Nephron (organoid): ENCODE measurements around the gene GRID2IP.
"Not testable (repeated sequence)": the region's sequence is repeated elsewhere in the genome, so short reads cannot be mapped to it uniquely, and the experiment has no call there.

Experiments used
- H3K27ac Mint-ChIP-seq, 3 experiments: 2 replicates each; pipeline ENCODE4 v1.8.0; 2020; ENCODE audit warnings: mixed read lengths in 3 of 3, mild to moderate bottlenecking in 2 of 3, moderate library complexity in 1 of 3
- H3K27me3 Mint-ChIP-seq: 2 replicates; pipeline ENCODE4 v1.8.0; 2021; ENCODE audit warnings: low read depth, mild to moderate bottlenecking, moderate library complexity, mixed read lengths
- H3K36me3 Mint-ChIP-seq: 2 replicates; pipeline ENCODE4 v1.8.0; 2020; ENCODE audit warnings: low read depth, mixed read lengths
- H3K4me1 Mint-ChIP-seq: 2 replicates; pipeline ENCODE4 v1.8.0; 2020; ENCODE audit warnings: mixed read lengths
- H3K4me3 Mint-ChIP-seq, 3 experiments: 2 replicates each; pipeline ENCODE4 v1.8.0; 2020; ENCODE audit warnings: mild to moderate bottlenecking in 3 of 3, mixed read lengths in 3 of 3, moderate library complexity in 2 of 3
- H3K9me3 Mint-ChIP-seq: 2 replicates; pipeline ENCODE4 v1.8.0; 2020; ENCODE audit warnings: mixed read lengths
- TF ChIP-seq, protein P1 (sequence below), 3 experiments: fragments of 200-600 bp; sonication (generic); IDR thresholded peaks; one replicate each; pipeline ENCODE4 v1.5.0; 2021; ENCODE audit warnings: antibody characterized with exemption in 3 of 3; ENCODE audit not compliant: unreplicated experiment in 3 of 3

Gene GRID2IP

DNA sequence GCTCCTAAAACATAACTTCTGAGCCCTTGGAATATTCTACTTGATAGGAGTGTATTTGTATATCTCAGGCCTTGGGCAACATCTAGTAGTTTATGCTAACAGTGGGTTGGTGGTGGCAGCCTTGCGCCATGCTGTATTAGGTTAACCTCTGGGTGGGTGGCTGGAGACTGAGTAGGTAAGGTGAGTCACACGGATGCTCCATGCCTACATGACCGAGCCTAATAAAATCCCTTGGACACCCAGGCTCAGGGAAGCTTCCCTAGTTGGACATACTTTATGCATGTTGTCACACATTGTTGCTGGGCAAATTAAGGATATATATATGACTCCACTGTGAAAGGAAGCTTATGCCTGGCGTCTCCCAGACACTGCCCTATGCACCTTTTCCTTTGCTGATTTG, 97.5 kb downstream of the GRID2IP start:
- no peak overlapping the region for H3K27ac Mint-ChIP-seq
- no peaks in the 10 kb centered on the region for H3K36me3 Mint-ChIP-seq
- H3K4me1 Mint-ChIP-seq = no peaks in the 10 kb centered on the region
- TF ChIP-seq, protein P1, sequence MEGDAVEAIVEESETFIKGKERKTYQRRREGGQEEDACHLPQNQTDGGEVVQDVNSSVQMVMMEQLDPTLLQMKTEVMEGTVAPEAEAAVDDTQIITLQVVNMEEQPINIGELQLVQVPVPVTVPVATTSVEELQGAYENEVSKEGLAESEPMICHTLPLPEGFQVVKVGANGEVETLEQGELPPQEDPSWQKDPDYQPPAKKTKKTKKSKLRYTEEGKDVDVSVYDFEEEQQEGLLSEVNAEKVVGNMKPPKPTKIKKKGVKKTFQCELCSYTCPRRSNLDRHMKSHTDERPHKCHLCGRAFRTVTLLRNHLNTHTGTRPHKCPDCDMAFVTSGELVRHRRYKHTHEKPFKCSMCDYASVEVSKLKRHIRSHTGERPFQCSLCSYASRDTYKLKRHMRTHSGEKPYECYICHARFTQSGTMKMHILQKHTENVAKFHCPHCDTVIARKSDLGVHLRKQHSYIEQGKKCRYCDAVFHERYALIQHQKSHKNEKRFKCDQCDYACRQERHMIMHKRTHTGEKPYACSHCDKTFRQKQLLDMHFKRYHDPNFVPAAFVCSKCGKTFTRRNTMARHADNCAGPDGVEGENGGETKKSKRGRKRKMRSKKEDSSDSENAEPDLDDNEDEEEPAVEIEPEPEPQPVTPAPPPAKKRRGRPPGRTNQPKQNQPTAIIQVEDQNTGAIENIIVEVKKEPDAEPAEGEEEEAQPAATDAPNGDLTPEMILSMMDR (IDR thresholded peaks at IDR 0.05; ENCODE audit: unreplicated experiment in 3 of 3) = no peak
- peak overlapping the region in 1 of 3 experiments; percentile 1 for H3K4me3 Mint-ChIP-seq
- H3K27me3 Mint-ChIP-seq = peaks cover 5% of the 10 kb centered on the region
- H3K9me3 Mint-ChIP-seq = no peaks in the 10 kb centered on the region

DNA sequence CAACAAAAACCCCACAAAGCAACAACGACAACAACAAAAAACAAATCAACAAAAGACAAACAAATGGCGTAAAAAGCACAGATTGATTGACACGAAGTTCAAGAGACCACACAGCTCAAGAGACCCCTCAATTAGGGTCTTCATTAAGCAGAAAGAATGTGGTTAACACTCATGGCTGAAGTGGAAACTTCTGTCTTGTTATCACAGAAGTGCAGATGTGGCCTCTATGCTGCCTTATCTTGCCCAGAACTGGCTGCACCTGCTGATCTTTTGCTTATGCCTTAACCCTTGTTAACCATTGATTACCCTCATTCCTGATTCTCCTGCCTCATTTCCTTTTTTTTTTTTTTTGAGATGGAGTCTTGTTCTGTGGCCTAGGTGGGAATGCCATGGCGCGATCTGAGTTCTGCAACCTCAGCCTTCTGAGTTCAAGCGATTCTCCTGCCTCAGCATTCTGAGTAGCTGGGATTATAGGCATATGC, 100.0 kb downstream of the GRID2IP start:
- Mint-ChIP-seq H3K4me1 (peaks cover 6% of the 10 kb centered on the region), H3K36me3 (no peaks in the 10 kb centered on the region), H3K27me3 (peaks cover 5% of the 10 kb centered on the region), H3K9me3 (no peaks in the 10 kb centered on the region), H3K4me3 (peak overlapping the region; percentile 69 to 83 (median 79)), H3K27ac (no peak overlapping the region)
- TF ChIP-seq, protein P1 (IDR thresholded peaks at IDR 0.05; ENCODE audit: unreplicated experiment in 3 of 3) = no peak

DNA sequence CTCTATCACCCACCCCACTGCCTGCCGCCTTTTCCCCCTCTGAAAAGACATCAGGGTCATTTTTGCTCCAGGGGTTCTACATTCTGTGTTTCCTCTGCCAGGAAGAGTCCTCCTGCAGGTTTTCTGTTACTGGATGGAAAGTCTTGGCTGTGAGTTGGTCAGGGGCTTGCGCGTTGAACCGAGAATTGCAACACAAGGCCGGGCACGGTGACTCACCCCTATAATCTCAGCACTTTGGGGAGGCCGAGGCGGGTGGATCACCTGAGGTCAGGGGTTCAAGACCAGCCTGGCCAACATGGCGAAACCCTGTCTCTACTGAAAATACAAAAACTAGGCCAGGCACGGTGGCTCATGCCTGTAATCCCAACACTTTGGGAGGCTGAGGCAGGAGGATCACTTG, 100.7 kb downstream of the GRID2IP start:
- not testable (repeated sequence) for H3K36me3 Mint-ChIP-seq, H3K27ac Mint-ChIP-seq, H3K27me3 Mint-ChIP-seq, H3K4me1 Mint-ChIP-seq, H3K9me3 Mint-ChIP-seq
- peak overlapping the region; percentile 61 to 77 (median 68) for H3K4me3 Mint-ChIP-seq

DNA sequence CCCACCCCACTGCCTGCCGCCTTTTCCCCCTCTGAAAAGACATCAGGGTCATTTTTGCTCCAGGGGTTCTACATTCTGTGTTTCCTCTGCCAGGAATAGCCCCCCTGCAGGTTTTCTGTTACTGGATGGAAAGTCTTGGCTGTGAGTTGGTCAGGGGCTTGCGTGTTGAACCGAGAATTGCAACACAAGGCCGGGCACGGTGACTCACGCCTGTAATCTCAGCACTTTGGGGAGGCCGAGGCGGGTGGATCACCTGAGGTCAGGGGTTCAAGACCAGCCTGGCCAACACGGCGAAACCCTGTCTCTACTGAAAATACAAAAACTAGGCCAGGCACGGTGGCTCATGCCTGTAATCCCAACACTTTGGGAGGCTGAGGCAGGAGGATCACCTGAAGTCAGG, 101.4 kb downstream of the GRID2IP start:
- H3K4me1 Mint-ChIP-seq = peaks cover 15% of the 10 kb centered on the region
- peak overlapping the region; percentile 64 to 73 (median 66) for H3K4me3 Mint-ChIP-seq
- H3K36me3 Mint-ChIP-seq, H3K27me3 Mint-ChIP-seq, H3K27ac Mint-ChIP-seq, H3K9me3 Mint-ChIP-seq: not testable (repeated sequence)

DNA sequence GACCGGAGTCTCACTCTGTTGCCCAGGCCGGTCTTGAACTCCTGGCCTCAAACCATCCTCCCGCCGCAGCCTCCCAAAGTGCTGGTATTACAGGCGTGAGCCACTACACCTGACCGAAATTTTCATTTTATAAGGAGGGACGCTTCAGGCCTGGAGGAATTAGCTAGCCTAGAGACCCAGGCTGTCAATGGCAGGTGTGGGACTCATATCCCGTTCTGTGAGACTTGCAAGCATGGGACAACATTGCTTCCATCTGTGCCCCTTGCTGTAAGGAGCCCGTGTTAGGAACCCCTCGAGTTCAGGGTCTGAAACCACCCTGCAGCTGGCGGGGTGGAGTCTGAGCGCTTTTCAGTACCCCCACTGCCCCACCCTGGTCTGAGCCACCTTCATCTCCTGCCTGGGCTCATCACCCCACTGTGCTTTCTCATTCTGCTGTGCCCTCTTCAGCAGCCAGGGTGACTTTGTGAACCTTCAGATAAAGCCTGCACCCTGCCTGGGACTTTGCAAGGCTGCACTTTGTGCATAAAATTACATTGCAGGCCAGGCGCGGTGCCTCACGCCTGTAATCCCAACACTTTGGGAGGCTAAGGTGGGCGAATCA, 102.2 kb downstream of the GRID2IP start:
- TF ChIP-seq, protein P1 (IDR thresholded peaks at IDR 0.05; ENCODE audit: unreplicated experiment in 3 of 3) = no peak
- peaks cover 15% of the 10 kb centered on the region for H3K4me1 Mint-ChIP-seq
- peaks cover 5% of the 10 kb centered on the region for H3K27me3 Mint-ChIP-seq
- no peak overlapping the region for H3K27ac Mint-ChIP-seq
- peaks cover 13% of the 10 kb centered on the region for H3K36me3 Mint-ChIP-seq
- peak overlapping the region; percentile 75 to 83 (median 81) for H3K4me3 Mint-ChIP-seq
- no peaks in the 10 kb centered on the region for H3K9me3 Mint-ChIP-seq

DNA sequence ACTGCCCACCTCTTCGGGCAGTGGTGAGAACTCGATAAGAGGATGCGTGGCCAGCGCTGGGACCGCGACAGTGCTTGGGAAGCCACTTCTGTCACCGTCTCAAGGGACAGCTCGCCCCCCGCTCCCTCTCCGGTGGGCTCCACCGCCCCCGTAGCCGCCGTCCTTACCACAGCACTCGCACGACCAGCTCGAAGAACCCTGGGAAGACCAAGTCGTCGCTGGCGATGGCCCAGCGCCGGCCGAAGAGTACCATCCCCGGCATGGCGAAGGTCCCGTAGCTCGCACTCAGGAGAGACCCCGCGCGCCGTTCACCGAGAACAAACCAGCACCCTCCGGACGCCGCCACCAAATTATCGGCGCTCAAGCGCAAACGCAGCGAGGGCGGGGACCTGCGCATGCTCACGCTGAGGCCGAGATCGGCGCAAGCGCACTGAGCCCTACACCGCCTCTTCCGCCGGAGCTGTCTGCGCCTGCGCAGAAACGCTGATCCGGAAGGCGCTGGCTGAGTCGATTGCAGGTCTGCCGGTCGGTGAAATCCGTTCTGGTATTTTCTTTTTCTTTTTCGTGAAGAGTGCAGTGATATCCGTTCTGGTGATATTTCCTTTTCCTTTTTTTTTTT, 103.6 kb downstream of the GRID2IP start, which contains the start of gene DAGLB:
DAGLB (minus strand) TSS at position 374 of the 619 bp plus-strand sequence; CDS start at position 262, 112 bp downstream.
- peak within 1 kb of the TSS; percentile 84 to 87 (median 87) for H3K27ac Mint-ChIP-seq
- peaks cover 21% of the 10 kb centered on the region for H3K36me3 Mint-ChIP-seq
- peaks cover 15% of the 10 kb centered on the region for H3K4me1 Mint-ChIP-seq
- TF ChIP-seq, protein P1 (IDR thresholded peaks at IDR 0.05; ENCODE audit: unreplicated experiment in 3 of 3) = no peak
- H3K27me3 Mint-ChIP-seq = peaks cover 3% of the 10 kb centered on the region
- no peaks in the 10 kb centered on the region for H3K9me3 Mint-ChIP-seq
- H3K4me3 Mint-ChIP-seq = peak within 1 kb of the TSS; percentile 95 to 98 (median 97)
